Progenitor cell of endocrine pancreas (in vitro differentiated cells): ENCODE measurements around the gene COMT. TPM values are rescaled to one million over a fixed set of nuclear protein-coding genes. Genes with fewer than 3 reads are reported as not detected.

Experiments
- DNase-seq: peaks from one replicate; pipeline ENCODE4 v3.0.0; 2021; ENCODE audit warnings: low spot score; ENCODE audit not compliant: unreplicated experiment
- H3K27ac Mint-ChIP-seq: 2 replicates; pipeline ENCODE4 v1.8.0; 2021; ENCODE audit warnings: mild to moderate bottlenecking, moderate library complexity, mixed read lengths
- H3K27me3 Mint-ChIP-seq: 2 replicates; pipeline ENCODE4 v1.8.0; 2021; ENCODE audit warnings: mixed read lengths
- H3K36me3 Mint-ChIP-seq: 2 replicates; pipeline ENCODE4 v1.8.0; 2022; ENCODE audit warnings: mixed read lengths; ENCODE audit not compliant: insufficient read depth
- H3K4me1 Mint-ChIP-seq: 2 replicates; pipeline ENCODE4 v1.8.0; 2021; ENCODE audit warnings: low read depth, mixed read lengths
- H3K4me3 Mint-ChIP-seq: 2 replicates; pipeline ENCODE4 v1.8.0; 2021; ENCODE audit warnings: low read depth, mild to moderate bottlenecking, moderate library complexity, mixed read lengths
- H3K9me3 Mint-ChIP-seq: 2 replicates; pipeline ENCODE4 v1.8.0; 2021; ENCODE audit warnings: low read depth, mixed read lengths
- CTCF ChIP-seq: fragments of 200-600 bp; sonication (generic); IDR thresholded peaks from one replicate; pipeline ENCODE4 v1.5.0; 2021; ENCODE audit warnings: antibody characterized with exemption, mild to moderate bottlenecking; ENCODE audit not compliant: unreplicated experiment
- total RNA-seq: library from RNA; stranded (reverse); gene quantifications from 2 replicates; pipeline ENCODE4 v1.2.1, GENCODE V29; 2021

Gene COMT
- total RNA-seq, 1 donor from 2014 or later: 48.7 TPM

- no peak for DNase-seq
- H3K36me3 Mint-ChIP-seq: peaks cover 17% of the 10 kb centered on the region
- no peak overlapping the region for H3K4me3 Mint-ChIP-seq
- no peaks in the 10 kb centered on the region for H3K9me3 Mint-ChIP-seq
- TF ChIP-seq CTCF: no peak
- H3K4me1 Mint-ChIP-seq: peaks cover 3% of the 10 kb centered on the region
- no peaks in the 10 kb centered on the region for H3K27me3 Mint-ChIP-seq
- no peak overlapping the region for H3K27ac Mint-ChIP-seq
These were observed 35.1 kb downstream of the COMT start for GRCh38 chr22:19976671-19977070.

GRCh38 chr22:19977296-19978243 is 36.0 kb downstream of the COMT start:
- no peak for TF ChIP-seq CTCF
- Mint-ChIP-seq H3K9me3 (no peaks in the 10 kb centered on the region), H3K4me3 (no peak overlapping the region), H3K36me3 (peaks cover 13% of the 10 kb centered on the region), H3K27me3 (no peaks in the 10 kb centered on the region), H3K27ac (no peak overlapping the region), H3K4me1 (peaks cover 3% of the 10 kb centered on the region)
- no peak for DNase-seq

- Mint-ChIP-seq H3K36me3 (peaks cover 13% of the 10 kb centered on the region), H3K27me3 (no peaks in the 10 kb centered on the region), H3K27ac (no peak overlapping the region), H3K9me3 (no peaks in the 10 kb centered on the region), H3K4me1 (peaks cover 3% of the 10 kb centered on the region), H3K4me3 (no peak overlapping the region)
- no peak for TF ChIP-seq CTCF
- DNase-seq: no peak
These were observed 37.2 kb downstream of the COMT start for GRCh38 chr22:19978748-19979147.

- peaks cover 2% of the 10 kb centered on the region for H3K4me1 Mint-ChIP-seq
- no peak for TF ChIP-seq CTCF
These were observed 38.3 kb downstream of the COMT start for GRCh38 chr22:19979712-19980493.

GRCh38 chr22:19980766-19981165 is 39.2 kb downstream of the COMT start:
- no peak for TF ChIP-seq CTCF
- Mint-ChIP-seq H3K9me3 (no peaks in the 10 kb centered on the region), H3K27ac (no peak overlapping the region), H3K4me3 (no peak overlapping the region), H3K36me3 (peaks cover 6% of the 10 kb centered on the region), H3K4me1 (peaks cover 4% of the 10 kb centered on the region), H3K27me3 (no peaks in the 10 kb centered on the region)
- DNase-seq: no peak

More at GRCh38 chr22:19979712-19980493, 38.3 kb downstream of the COMT start:
- DNase-seq: no peak
- peaks cover 9% of the 10 kb centered on the region for H3K36me3 Mint-ChIP-seq
- H3K4me3 Mint-ChIP-seq: no peak overlapping the region
- H3K27me3 Mint-ChIP-seq: no peaks in the 10 kb centered on the region
- H3K27ac Mint-ChIP-seq: no peak overlapping the region
- H3K9me3 Mint-ChIP-seq: no peaks in the 10 kb centered on the region
